PC-9 (cell line): Measurements from ENCODE around the gene PARN. TPM values are rescaled to one million over a fixed set of nuclear protein-coding genes. Genes with fewer than 3 reads are reported as not detected.

ENCODE experiments used
- BruUV-seq: library from RNA; stranded (reverse); fragments of 400-500 nt; replicated peaks from 2 replicates; lab custom pipeline; 2021; lab: Mats Ljungman, UMichigan
- CTCF ChIA-PET: fragments of 300-600 bp; sonication (Branson Sonifier 250); formaldehyde crosslinking; loops from one replicate; lab custom pipeline; 2022; ENCODE audit warnings: antibody characterized with exemption; lab: Charles Lee
- POLR2A ChIA-PET: fragments of 300-600 bp; sonication (Branson Sonifier 250); formaldehyde crosslinking; loops from one replicate; lab custom pipeline; 2022; ENCODE audit warnings: antibody characterized with exemption; ENCODE audit not compliant: unreplicated experiment; lab: Charles Lee
- DNase-seq, 2 experiments: peaks; one replicate each; pipeline versions ENCODE4 v3.0.0 to v3.0.0-alpha.2; 2015 to 2022; ENCODE audit warnings: mixed read lengths in 1 of 2
- H2AFZ ChIP-seq: fragments of 200-600 bp; sonication (generic); 2 replicates; pipeline ENCODE4 v1.8.1; 2017; ENCODE audit warnings: antibody characterized with exemption
- H3F3A ChIP-seq: fragments of 200-600 bp; sonication (generic); 2 replicates; pipeline ENCODE4 v1.8.1; 2017; ENCODE audit warnings: antibody characterized with exemption, mild to moderate bottlenecking, low read depth; ENCODE audit not compliant: insufficient read depth
- H3K27ac ChIP-seq: fragments of 200-600 bp; sonication (generic); 2 replicates; pipeline ENCODE4 v1.6.1; 2016; ENCODE audit warnings: mixed run types
- H3K27me3 ChIP-seq: fragments of 200-600 bp; sonication (generic); 2 replicates; pipeline ENCODE4 v1.6.1; 2016; ENCODE audit warnings: low read depth, mixed run types; ENCODE audit not compliant: insufficient read depth
- H3K36me3 ChIP-seq: fragments of 200-600 bp; sonication (generic); 2 replicates; pipeline ENCODE4 v1.6.1; 2016; ENCODE audit warnings: low read depth, mixed run types
- H3K4me1 ChIP-seq: fragments of 200-600 bp; sonication (generic); replicated peaks from 2 replicates; pipeline ENCODE4 v1.6.1; 2016; ENCODE audit warnings: mixed run types; ENCODE audit not compliant: insufficient read depth
- H3K4me2 ChIP-seq: fragments of 200-600 bp; sonication (generic); 2 replicates; pipeline ENCODE4 v1.6.1; 2017; ENCODE audit warnings: mixed run types
- H3K4me3 ChIP-seq: fragments of 200-600 bp; sonication (generic); 2 replicates; pipeline ENCODE4 v1.6.1; 2016; ENCODE audit warnings: mixed run types
- H3K79me2 ChIP-seq: fragments of 200-600 bp; sonication (generic); 2 replicates; pipeline ENCODE4 v1.6.1; 2017; ENCODE audit warnings: low read depth, mixed run types
- H3K9me2 ChIP-seq: fragments of 200-600 bp; sonication (generic); 2 replicates; pipeline ENCODE4 v1.8.1; 2017; ENCODE audit warnings: mild to moderate bottlenecking; ENCODE audit not compliant: insufficient read depth
- H3K9me3 ChIP-seq: fragments of 200-600 bp; sonication (generic); 2 replicates; pipeline ENCODE4 v1.8.1; 2016; ENCODE audit warnings: low read depth; ENCODE audit not compliant: insufficient read depth
- H4K20me1 ChIP-seq: fragments of 200-600 bp; sonication (generic); 2 replicates; pipeline ENCODE4 v1.8.1; 2017; ENCODE audit not compliant: insufficient read depth
- CTCF ChIP-seq: fragments of 200-600 bp; sonication (generic); conservative IDR thresholded peaks from 2 replicates; pipeline ENCODE4 v1.6.1; 2017; ENCODE audit warnings: mixed run types, antibody characterized with exemption, mild to moderate bottlenecking, moderate library complexity
- EZH2 ChIP-seq: fragments of 200-600 bp; sonication (generic); IDR thresholded peaks from 2 replicates; pipeline ENCODE4 v1.8.0; 2017; ENCODE audit warnings: antibody characterized with exemption, low read depth
- intact Hi-C: fragments of 100-400 bp; cut with micrococcal nuclease; formaldehyde crosslinking; loops from one replicate; pipeline ENCODE4 v1.10.0; 2022; ENCODE audit not compliant: unreplicated experiment
- total RNA-seq: library from RNA; stranded (reverse); gene quantifications from 2 replicates; pipeline ENCODE4 v1.2.3, GENCODE V29; 2021

Gene PARN
- total RNA-seq, 1 experiment from 2014 or later, result 53.0 TPM

GRCh38 chr16:14460726-14461125 is 169.3 kb downstream of the PARN start:
- no TSS peak for BruUV-seq
- H3K4me2 ChIP-seq, result no peak overlapping the region
- H4K20me1 ChIP-seq, result no peaks in the 10 kb centered on the region
- ChIA-PET CTCF (no interaction called here), POLR2A (interaction anchor here (0.6 kb wide), 1 partner anchor 37 kb away, joined by 28 read pairs; no protein-coding TSS in a partner anchor)
- no peak overlapping the region for H3K4me3 ChIP-seq
- H3K79me2 ChIP-seq, result 0 out of 2 replicates have a peak, but pooled peaks cover 3% of the 10 kb centered on the region
- intact Hi-C loops, result no loop called here
- H3K4me1 ChIP-seq, result peaks cover 9% of the 10 kb centered on the region
- peaks cover 10% of the 10 kb centered on the region; the same call in 1 of the 2 replicates for H3K36me3 ChIP-seq
- H3F3A ChIP-seq, result peaks cover 8% of the 10 kb centered on the region; the same call in 1 of the 2 replicates
- no peaks in the 10 kb centered on the region for H3K9me2 ChIP-seq
- H2AFZ ChIP-seq, result no peak overlapping the region
- H3K27ac ChIP-seq, result no peak overlapping the region
- DNase-seq, result no peak
- peaks cover 18% of the 10 kb centered on the region; the same call in 1 of the 2 replicates for H3K9me3 ChIP-seq
- TF ChIP-seq EZH2, result no peak
- TF ChIP-seq CTCF, result no peak
- H3K27me3 ChIP-seq, result no peaks in the 10 kb centered on the region

- H3K79me2 ChIP-seq, result 0 out of 2 replicates have a peak, but pooled peaks cover 3% of the 10 kb centered on the region
- no peaks in the 10 kb centered on the region for H3K27me3 ChIP-seq
- TF ChIP-seq EZH2, result no peak
- TF ChIP-seq CTCF, result no peak
- ChIA-PET POLR2A (no interaction called here), CTCF (no interaction called here)
- intact Hi-C loops, result no loop called here
- H3K4me1 ChIP-seq, result peaks cover 11% of the 10 kb centered on the region
- 0 out of 2 replicates have a peak, but pooled peaks cover 8% of the 10 kb centered on the region for H3K9me3 ChIP-seq
- H3K9me2 ChIP-seq, result no peaks in the 10 kb centered on the region
- peaks cover 12% of the 10 kb centered on the region; the same call in 1 of the 2 replicates for H3F3A ChIP-seq
- BruUV-seq, result no TSS peak
- no peaks in the 10 kb centered on the region for H4K20me1 ChIP-seq
- DNase-seq, result no peak
- H3K4me3 ChIP-seq, result no peak overlapping the region
- 0 out of 2 replicates have a peak, but pooled peaks cover under 1% of the 10 kb centered on the region for H3K36me3 ChIP-seq
- no peak overlapping the region for H3K4me2 ChIP-seq
- no peak overlapping the region for H2AFZ ChIP-seq
- no peak overlapping the region for H3K27ac ChIP-seq
These were observed 171.5 kb downstream of the PARN start for GRCh38 chr16:14458576-14458975.

GRCh38 chr16:14456793-14457481 is 173.1 kb downstream of the PARN start:
- Histone ChIP-seq H2AFZ (no peak overlapping the region), H3K36me3 (no peaks in the 10 kb centered on the region), H4K20me1 (no peaks in the 10 kb centered on the region), H3K27ac (no peak overlapping the region), H3K79me2 (no peaks in the 10 kb centered on the region), H3K4me1 (peaks cover 11% of the 10 kb centered on the region), H3K9me3 (no peaks in the 10 kb centered on the region; the same call in 1 of the 2 replicates), H3K4me3 (no peak overlapping the region), H3K27me3 (no peaks in the 10 kb centered on the region), H3F3A (peaks cover 12% of the 10 kb centered on the region; the same call in 1 of the 2 replicates), H3K9me2 (no peaks in the 10 kb centered on the region), H3K4me2 (no peak overlapping the region)
- intact Hi-C loops, result no loop called here
- POLR2A ChIA-PET, result no interaction called here
- no peak for TF ChIP-seq EZH2
- TF ChIP-seq CTCF, result no peak
- CTCF ChIA-PET, result no interaction called here
- DNase-seq, result no peak
- BruUV-seq, result no TSS peak
